Thyroid gland (tissue), 4 donors: ENCODE data around the gene WDR59. TPM values are rescaled to one million over a fixed set of nuclear protein-coding genes. Genes with fewer than 3 reads are reported as not detected.
"Not testable (repeated sequence)": the region's sequence is repeated elsewhere in the genome, so short reads cannot be mapped to it uniquely, and the experiment has no call there.

Experiments used
- DNase-seq, 2 donors: peaks; one replicate each; pipeline ENCODE4 v3.0.0-alpha.2; 2019
- H3K27ac ChIP-seq, 3 donors: fragments of 200-600 bp; sonication (generic); 1 replicate in 2 of 3; 2 replicates in 1 of 3; pipeline ENCODE4 v1.5.1; 2016 to 2019; ENCODE audit warnings: mild to moderate bottlenecking in 1 of 3, moderate library complexity in 1 of 3
- H3K27me3 ChIP-seq: fragments of 200-600 bp; sonication (generic); one replicate; pipeline ENCODE4 v1.5.1; 2019
- H3K36me3 ChIP-seq, 2 donors: fragments of 200-600 bp; sonication (generic); one replicate each; pipeline ENCODE4 v1.5.1; 2016 to 2019
- H3K4me1 ChIP-seq, 2 donors: fragments of 200-600 bp; sonication (generic); one replicate each; pipeline ENCODE4 v1.5.1; 2017 to 2019
- H3K4me3 ChIP-seq, 3 donors: fragments of 200-600 bp; sonication (generic); replicated peaks in 1 of 3; 1 replicate in 2 of 3; 2 replicates in 1 of 3; pipeline ENCODE4 v1.5.1; 2016; ENCODE audit warnings: mild to moderate bottlenecking in 1 of 3
- H3K9me3 ChIP-seq: fragments of 200-600 bp; sonication (generic); one replicate; pipeline ENCODE4 v1.5.1; 2017
- CTCF ChIP-seq, 6 experiments: fragments of 200-600 bp in 3 of 6; fragments of 450-650 bp in 3 of 6; sonication (generic) in 3 of 6; IDR thresholded peaks; one replicate each; pipeline ENCODE4 v1.5.1; 2016 to 2019; ENCODE audit warnings: antibody characterized with exemption in 6 of 6, mild to moderate bottlenecking in 2 of 6, inconsistent platforms in 1 of 6, moderate library complexity in 1 of 6
- POLR2A ChIP-seq, 2 donors: fragments of 450-650 bp; IDR thresholded peaks; one replicate each; pipeline ENCODE4 v1.6.1; 2017; ENCODE audit warnings: antibody characterized with exemption in 2 of 2, mild to moderate bottlenecking in 2 of 2, moderate library complexity in 1 of 2
- WGBS, 2 donors: methylation state at CpG; one replicate each; pipeline ENCODE4 v1.1.5; 2017; 5-methylcytosine and 5-hydroxymethylcytosine counted together
- intact Hi-C: fragments of 100-400 bp; cut with DNase I; formaldehyde crosslinking; loops from one replicate; pipeline ENCODE4 v1.15.1; 2023
- total RNA-seq, 4 donors: library from RNA; depleted of rRNA; stranded (reverse); fragments of >200 nt; gene quantifications; one replicate each; pipeline ENCODE4 v1.2.3, GENCODE V29; 2016

WDR59 gene
- total RNA-seq, 4 donors from 2014 or later: 40.2 to 55.8 (median 46.9) TPM

- no peaks in the 10 kb centered on the region for H3K9me3 ChIP-seq
- WGBS, 2 donors: 61 to 77% methylated on average over 6 of the region's 6 CpGs
- intact Hi-C loops: no loop called here
These were observed 42.8 kb upstream of the WDR59 start for GRCh38 chr16:75027520-75028300.

DNA sequence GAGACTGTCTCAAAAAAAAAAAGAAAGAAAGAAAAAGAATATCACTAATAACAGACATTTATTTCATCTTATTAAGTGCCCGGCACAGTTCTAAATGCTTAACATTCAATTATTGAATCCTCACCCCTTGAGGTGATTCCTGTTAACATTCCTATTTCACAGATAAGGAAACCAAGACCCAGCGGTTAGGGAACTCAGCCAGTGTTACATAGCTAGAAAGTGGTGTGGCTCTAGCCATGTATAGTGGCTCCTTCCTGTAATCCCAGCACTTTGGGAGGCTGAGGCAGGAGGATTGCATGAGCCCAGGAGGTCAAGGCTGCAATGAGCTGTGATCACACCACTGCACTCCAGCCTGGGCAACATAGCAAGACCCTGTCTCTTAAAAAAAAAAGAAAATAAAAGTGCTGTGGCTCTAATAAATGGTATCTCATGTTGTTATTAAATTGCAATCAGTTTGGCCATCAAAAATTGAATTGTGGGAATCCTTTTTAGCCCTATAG lies 42.0 kb upstream of the WDR59 start:
- Histone ChIP-seq H3K4me1 (peaks cover 36 to 53% of the 10 kb centered on the region in 2 donors), H3K9me3 (no peaks in the 10 kb centered on the region), H3K27ac (peak overlapping the region; percentile 81 to 94 (median 83)), H3K36me3 (no peaks in the 10 kb centered on the region), H3K27me3 (no peaks in the 10 kb centered on the region), H3K4me3 (no peak overlapping the region)
- DNase-seq: no peak
- WGBS, 2 donors: 93 to 96% methylated on average over 2 of the region's 2 CpGs
- intact Hi-C loops: no loop called here
- TF ChIP-seq POLR2A (IDR thresholded peaks at IDR 0.05) (no peak), CTCF (IDR thresholded peaks at IDR 0.05) (no peak)

More at GRCh38 chr16:75027520-75028300, 42.8 kb upstream of the WDR59 start:
- Histone ChIP-seq H3K4me1 (peaks cover 36 to 53% of the 10 kb centered on the region in 2 donors), H3K27me3 (no peaks in the 10 kb centered on the region), H3K4me3 (no peak overlapping the region), H3K36me3 (no peaks in the 10 kb centered on the region), H3K27ac (peak overlapping the region; percentile 81 to 94 (median 83))
- TF ChIP-seq POLR2A (IDR thresholded peaks at IDR 0.05) (no peak), CTCF (IDR thresholded peaks at IDR 0.05) (no peak)
- no peak for DNase-seq

- H3K9me3 ChIP-seq, H3K4me3 ChIP-seq, H3K27me3 ChIP-seq, DNase-seq, intact Hi-C loops, H3K36me3 ChIP-seq: not testable (repeated sequence)
- peak overlapping the region; percentile 81 to 94 (median 83) for H3K27ac ChIP-seq
- WGBS, 2 donors: 76% methylated on average over 10 of the region's 10 CpGs
- peaks cover 36 to 53% of the 10 kb centered on the region in 2 donors for H3K4me1 ChIP-seq
These were observed 41.4 kb upstream of the WDR59 start for GRCh38 chr16:75026239-75026891.

GRCh38 chr16:75025761-75026160 lies 40.8 kb upstream of the WDR59 start:
- H3K27me3 ChIP-seq: no peaks in the 10 kb centered on the region
- H3K9me3 ChIP-seq: no peaks in the 10 kb centered on the region
- no peak overlapping the region for H3K4me3 ChIP-seq
- TF ChIP-seq CTCF (IDR thresholded peaks at IDR 0.05) (no peak), POLR2A (IDR thresholded peaks at IDR 0.05) (no peak)
- peaks cover 36 to 53% of the 10 kb centered on the region in 2 donors for H3K4me1 ChIP-seq
- peak; percentile 37 to 43 for DNase-seq
- intact Hi-C loops: no loop called here
- peak overlapping the region; percentile 81 to 94 (median 83) for H3K27ac ChIP-seq
- no peaks in the 10 kb centered on the region for H3K36me3 ChIP-seq
- 14 to 21% methylated on average over 3 of the region's 3 CpGs for WGBS, 2 donors

GRCh38 chr16:75024594-75024993 lies 39.7 kb upstream of the WDR59 start:
- TF ChIP-seq POLR2A (IDR thresholded peaks at IDR 0.05) (no peak), CTCF (IDR thresholded peaks at IDR 0.05) (no peak)
- intact Hi-C loops: no loop called here
- Histone ChIP-seq H3K36me3 (no peaks in the 10 kb centered on the region), H3K4me1 (peaks cover 36 to 52% of the 10 kb centered on the region in 2 donors), H3K4me3 (no peak overlapping the region), H3K27me3 (no peaks in the 10 kb centered on the region), H3K9me3 (no peaks in the 10 kb centered on the region), H3K27ac (peak overlapping the region in 2 of 3 donors; percentile 81 to 94)
- DNase-seq: no peak
- WGBS, 2 donors: 79 to 86% methylated on average over 4 of the region's 4 CpGs
